Tibial nerve (tissue), 4 donors: Measurements from ENCODE around the gene ANAPC2.

ENCODE experiments used
- EP300 ChIP-seq, 2 donors: sonication (generic); formaldehyde crosslinking; IDR thresholded peaks; one replicate each; pipeline ENCODE4 v1.6.1; 2017; ENCODE audit warnings: antibody characterized with exemption in 2 of 2, mild to moderate bottlenecking in 1 of 2
- POLR2A ChIP-seq, 2 donors: fragments of 450-650 bp; IDR thresholded peaks; one replicate each; pipeline ENCODE4 v1.6.1; 2017; ENCODE audit warnings: antibody characterized with exemption in 2 of 2, mild to moderate bottlenecking in 2 of 2, moderate library complexity in 2 of 2
- TF ChIP-seq, protein P1 (sequence below), 5 experiments: fragments of 200-600 bp in 3 of 5; fragments of 450-650 bp in 2 of 5; sonication (generic) in 3 of 5; IDR thresholded peaks; one replicate each; pipeline ENCODE4 v1.5.1; 2016 to 2019; ENCODE audit warnings: antibody characterized with exemption in 5 of 5, mild to moderate bottlenecking in 3 of 5, moderate library complexity in 2 of 5

DNA sequence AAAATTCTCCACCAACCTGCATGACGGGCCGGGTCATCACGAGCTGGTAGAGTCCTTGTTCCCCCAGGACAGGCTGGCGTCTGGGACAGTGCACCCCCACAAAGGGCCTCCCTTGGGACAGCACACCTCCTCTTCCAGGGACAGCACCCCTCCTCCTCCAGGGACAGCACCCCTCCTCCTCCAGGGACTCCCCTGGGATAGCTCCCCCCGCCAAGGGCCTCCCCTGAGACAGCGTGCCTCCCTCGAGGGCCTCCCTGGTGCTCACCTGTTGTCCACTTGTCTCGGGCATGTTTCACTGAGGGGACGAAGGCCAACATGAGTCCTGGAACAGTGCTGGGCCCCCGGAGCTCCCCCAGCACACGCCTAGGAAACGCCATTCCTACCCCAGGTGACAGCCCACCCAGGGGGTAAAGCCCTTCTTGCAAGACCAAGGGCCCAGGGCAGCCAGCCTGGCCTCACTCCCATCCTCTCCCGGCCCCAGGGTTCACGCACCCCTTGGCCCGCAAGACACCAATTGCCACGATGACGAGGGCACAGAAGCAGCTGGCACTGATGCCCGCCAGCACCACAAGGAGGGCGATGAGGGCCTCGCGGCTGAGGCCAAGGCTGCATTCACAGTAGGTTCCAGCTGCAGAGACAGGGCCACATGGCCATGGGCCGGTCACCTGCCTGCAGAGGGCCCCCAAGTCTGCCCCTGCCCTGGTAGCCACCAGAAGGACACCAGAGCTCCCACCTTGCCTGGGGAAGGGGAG lies 17.0 kb downstream of the ANAPC2 start:
- TF ChIP-seq, protein P1, sequence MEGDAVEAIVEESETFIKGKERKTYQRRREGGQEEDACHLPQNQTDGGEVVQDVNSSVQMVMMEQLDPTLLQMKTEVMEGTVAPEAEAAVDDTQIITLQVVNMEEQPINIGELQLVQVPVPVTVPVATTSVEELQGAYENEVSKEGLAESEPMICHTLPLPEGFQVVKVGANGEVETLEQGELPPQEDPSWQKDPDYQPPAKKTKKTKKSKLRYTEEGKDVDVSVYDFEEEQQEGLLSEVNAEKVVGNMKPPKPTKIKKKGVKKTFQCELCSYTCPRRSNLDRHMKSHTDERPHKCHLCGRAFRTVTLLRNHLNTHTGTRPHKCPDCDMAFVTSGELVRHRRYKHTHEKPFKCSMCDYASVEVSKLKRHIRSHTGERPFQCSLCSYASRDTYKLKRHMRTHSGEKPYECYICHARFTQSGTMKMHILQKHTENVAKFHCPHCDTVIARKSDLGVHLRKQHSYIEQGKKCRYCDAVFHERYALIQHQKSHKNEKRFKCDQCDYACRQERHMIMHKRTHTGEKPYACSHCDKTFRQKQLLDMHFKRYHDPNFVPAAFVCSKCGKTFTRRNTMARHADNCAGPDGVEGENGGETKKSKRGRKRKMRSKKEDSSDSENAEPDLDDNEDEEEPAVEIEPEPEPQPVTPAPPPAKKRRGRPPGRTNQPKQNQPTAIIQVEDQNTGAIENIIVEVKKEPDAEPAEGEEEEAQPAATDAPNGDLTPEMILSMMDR (IDR thresholded peaks at IDR 0.05), result no peak
- TF ChIP-seq EP300 (IDR thresholded peaks at IDR 0.05) (no peak), POLR2A (IDR thresholded peaks at IDR 0.05) (no peak)
